ENCODE data around the gene GSTT4. TPM values are rescaled to one million over a fixed set of nuclear protein-coding genes. Genes with fewer than 3 reads are reported as not detected.
"Not testable (repeated sequence)": the region's sequence is repeated elsewhere in the genome, so short reads cannot be mapped to it uniquely, and the experiment has no call there.

Gene GSTT4
- total and polyA plus RNA-seq, 11 donors: not detected

DNA sequence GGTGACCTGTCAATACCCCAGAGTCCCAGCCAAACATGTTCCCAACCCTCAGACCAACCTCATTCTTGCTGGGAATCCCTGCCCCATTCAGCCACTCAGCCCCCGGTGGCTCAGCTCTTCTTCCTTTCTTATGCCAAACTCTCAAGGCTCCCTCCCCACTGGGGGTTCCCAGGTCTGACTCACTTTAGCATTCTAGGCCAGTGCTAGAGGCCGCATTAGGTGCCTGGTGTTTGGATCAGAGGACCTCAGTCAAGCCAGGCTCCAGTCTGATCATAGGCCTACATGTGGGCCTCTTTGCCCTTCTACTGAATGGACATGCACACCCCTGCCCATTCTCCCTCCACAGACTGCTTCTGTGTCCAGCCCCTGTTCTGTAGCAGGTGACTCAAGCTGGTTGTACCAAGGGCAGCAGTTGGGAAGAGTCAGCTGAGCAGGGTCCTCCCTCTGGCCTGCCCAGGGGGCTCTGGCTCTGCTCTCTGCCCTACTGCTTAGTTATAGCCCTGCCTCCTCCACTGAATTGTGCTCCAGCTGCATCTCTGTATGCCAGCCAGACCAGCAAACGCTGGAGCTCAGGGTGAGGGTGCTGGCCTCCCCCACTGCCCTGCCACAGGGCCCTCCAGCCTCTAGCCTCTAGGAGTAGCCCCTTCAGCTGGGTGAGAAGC is 15.5 kb downstream of the GSTT4 start:
- not testable (repeated sequence) for H3K27me3 ChIP-seq, H3K27ac ChIP-seq, ATAC-seq, DNase-seq, H3K4me3 ChIP-seq, H3K9me3 ChIP-seq, H3K4me1 ChIP-seq, H3K36me3 ChIP-seq
- 94 to 100% (median 94%) methylated on average over 1 to 2 of the region's 3 CpGs for WGBS, 4 donors
- intact Hi-C loops (cut with DNase I): loop anchor here in 2 of 10 donors (5.0 kb wide), 1 partner anchor 258 kb away; the partner anchor contains the start of gene GGT5 (in 2 of the 2)

DNA sequence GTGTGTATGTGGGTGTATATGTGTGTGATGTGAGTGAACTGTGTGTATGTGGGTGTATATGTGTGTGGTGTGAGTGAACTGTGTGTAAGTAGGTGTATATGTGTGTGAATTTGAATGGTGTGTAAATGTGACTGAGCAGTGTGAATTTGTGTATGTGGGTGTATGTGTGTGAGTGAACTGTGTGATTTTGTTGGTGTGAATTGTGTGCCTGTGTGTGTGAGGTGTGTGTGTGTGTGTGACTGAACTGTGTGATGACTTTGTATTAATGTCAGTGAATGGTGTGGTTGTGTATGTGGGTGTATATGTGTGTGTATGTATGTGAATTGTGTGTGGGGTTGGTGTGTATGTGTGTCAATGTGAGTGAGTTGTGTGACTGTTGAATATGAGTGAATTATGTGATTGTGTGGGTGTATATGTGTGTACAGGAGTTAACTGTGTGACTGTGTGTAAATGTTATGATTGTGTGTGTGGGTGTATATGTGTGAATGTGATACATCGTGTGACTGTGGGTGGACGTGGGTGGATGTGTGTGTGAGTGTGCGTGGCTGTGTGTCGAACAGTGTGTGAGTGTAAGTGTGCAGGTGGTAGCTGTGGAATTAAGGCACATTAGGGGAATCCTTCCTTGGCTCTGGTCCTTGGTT is 18.6 kb downstream of the GSTT4 start:
- intact Hi-C loops (cut with DNase I): loop anchor here in 2 of 10 donors (5.0 kb wide), 1 partner anchor 261 kb away; the partner anchor contains the start of gene GGT5 (in 2 of the 2)
- not testable (repeated sequence) for H3K4me3 ChIP-seq, H3K4me1 ChIP-seq, H3K27ac ChIP-seq, DNase-seq, H3K36me3 ChIP-seq, H3K27me3 ChIP-seq, H3K9me3 ChIP-seq, ATAC-seq
- 80 to 97% (median 83%) methylated on average over 4 of the region's 4 CpGs; no CpG with 5 or more reads in 1 of the 4 donors for WGBS, 4 donors

DNA sequence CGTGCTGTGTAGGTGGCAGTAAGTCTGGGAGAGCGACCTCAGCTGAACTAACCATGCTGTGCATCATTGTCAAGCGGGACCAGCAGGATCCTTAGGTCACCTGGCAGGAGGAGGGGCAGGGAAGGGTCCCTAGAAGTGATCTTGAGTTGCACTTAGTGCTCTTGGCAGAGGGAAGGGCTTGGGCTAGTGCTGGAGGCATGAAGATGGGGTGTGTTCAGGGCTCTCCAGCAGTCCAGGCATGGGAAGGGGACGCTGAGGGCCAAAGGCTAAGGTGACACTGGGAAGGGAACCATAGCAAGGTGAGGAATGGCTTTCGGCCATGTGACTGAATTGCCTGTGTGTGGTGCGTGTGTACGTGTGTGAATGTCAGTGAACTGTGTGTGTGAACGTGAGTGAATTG is 19.2 kb downstream of the GSTT4 start:
- H3K4me3 ChIP-seq, DNase-seq, H3K36me3 ChIP-seq, H3K9me3 ChIP-seq, H3K27ac ChIP-seq, H3K4me1 ChIP-seq, H3K27me3 ChIP-seq, ATAC-seq: not testable (repeated sequence)
- 85 to 94% (median 88%) methylated on average over 8 of the region's 8 CpGs; no CpG with 5 or more reads in 1 of the 4 donors for WGBS, 4 donors
- intact Hi-C loops (cut with DNase I): loop anchor here in 2 of 10 donors (5.0 kb wide), 1 partner anchor 261 kb away; the partner anchor contains the start of gene GGT5 (in 2 of the 2)

DNA sequence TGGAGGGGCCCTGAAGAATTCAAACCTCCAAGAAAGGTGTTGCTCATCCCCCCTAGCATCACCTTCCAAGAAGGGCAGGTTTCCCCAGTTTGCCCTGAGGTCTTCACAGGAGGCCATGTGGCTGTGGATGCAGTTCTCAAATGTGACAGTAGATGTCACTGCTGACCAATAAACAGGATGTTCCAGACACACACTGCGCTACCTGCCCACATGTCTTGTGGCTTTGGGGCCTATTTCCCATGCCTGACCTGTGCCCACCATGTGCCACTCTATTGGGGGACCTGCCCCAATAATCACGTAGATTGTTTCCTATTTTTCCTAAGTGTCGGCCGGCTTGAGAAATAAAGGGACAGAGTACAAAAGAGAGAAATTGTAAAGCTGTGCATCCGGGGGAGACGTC is 20.8 kb downstream of the GSTT4 start:
- no peaks in the 10 kb centered on the region for H3K4me1 ChIP-seq
- 41 to 46% (median 42%) methylated on average over 6 of the region's 6 CpGs; no CpG with 5 or more reads in 1 of the 4 donors for WGBS, 4 donors
- intact Hi-C loops (cut with DNase I): no loop called here
- no peaks in the 10 kb centered on the region for H3K9me3 ChIP-seq
- TF ChIP-seq, protein P1, sequence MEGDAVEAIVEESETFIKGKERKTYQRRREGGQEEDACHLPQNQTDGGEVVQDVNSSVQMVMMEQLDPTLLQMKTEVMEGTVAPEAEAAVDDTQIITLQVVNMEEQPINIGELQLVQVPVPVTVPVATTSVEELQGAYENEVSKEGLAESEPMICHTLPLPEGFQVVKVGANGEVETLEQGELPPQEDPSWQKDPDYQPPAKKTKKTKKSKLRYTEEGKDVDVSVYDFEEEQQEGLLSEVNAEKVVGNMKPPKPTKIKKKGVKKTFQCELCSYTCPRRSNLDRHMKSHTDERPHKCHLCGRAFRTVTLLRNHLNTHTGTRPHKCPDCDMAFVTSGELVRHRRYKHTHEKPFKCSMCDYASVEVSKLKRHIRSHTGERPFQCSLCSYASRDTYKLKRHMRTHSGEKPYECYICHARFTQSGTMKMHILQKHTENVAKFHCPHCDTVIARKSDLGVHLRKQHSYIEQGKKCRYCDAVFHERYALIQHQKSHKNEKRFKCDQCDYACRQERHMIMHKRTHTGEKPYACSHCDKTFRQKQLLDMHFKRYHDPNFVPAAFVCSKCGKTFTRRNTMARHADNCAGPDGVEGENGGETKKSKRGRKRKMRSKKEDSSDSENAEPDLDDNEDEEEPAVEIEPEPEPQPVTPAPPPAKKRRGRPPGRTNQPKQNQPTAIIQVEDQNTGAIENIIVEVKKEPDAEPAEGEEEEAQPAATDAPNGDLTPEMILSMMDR (IDR thresholded peaks at IDR 0.05): peak in 8 of 12 donors; percentile 41 to 77 (median 55)
- TF ChIP-seq POLR2A (IDR thresholded peaks at IDR 0.05): no peak
- H3K27ac ChIP-seq: no peak overlapping the region
- H3K36me3 ChIP-seq: no peaks in the 10 kb centered on the region
- no peak overlapping the region for H3K4me3 ChIP-seq
- ATAC-seq (peak in 2 of 4 donors; percentile 62 to 68), DNase-seq (peak in 1 of 5 donors; percentile 56)
- H3K27me3 ChIP-seq: no peaks in the 10 kb centered on the region

DNA sequence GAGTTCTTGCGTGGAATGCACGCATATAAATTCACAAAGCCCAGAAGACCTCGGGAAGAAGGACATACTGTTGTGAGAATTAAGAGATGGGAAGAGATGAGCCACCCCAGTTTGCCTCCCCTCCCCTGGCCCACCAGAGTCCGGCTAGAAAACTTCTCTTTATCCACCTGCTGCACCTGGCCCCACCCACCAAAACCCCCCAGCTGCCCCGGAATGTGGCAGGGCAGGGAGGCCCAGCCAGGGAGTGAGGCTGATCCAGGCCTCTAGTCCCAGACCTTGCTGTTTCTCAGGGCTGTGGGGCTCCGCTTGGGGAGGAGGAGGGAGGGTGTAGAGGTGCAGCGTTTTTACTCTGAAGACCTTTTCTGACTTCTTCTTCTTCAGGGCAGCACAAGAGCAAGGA is 24.7 kb downstream of the GSTT4 start:
- H3K27ac ChIP-seq; H3K4me1 ChIP-seq; H3K27me3 ChIP-seq; H3K9me3 ChIP-seq; H3K36me3 ChIP-seq; intact Hi-C loops (cut with DNase I); ATAC-seq: not testable (repeated sequence)
- DNase-seq: peak in 1 of 5 donors; percentile 20
- H3K4me3 ChIP-seq: peak overlapping the region in 1 of 12 donors; percentile 40
- 40 to 64% (median 50%) methylated on average over 2 to 6 of the region's 7 CpGs for WGBS, 4 donors

DNA sequence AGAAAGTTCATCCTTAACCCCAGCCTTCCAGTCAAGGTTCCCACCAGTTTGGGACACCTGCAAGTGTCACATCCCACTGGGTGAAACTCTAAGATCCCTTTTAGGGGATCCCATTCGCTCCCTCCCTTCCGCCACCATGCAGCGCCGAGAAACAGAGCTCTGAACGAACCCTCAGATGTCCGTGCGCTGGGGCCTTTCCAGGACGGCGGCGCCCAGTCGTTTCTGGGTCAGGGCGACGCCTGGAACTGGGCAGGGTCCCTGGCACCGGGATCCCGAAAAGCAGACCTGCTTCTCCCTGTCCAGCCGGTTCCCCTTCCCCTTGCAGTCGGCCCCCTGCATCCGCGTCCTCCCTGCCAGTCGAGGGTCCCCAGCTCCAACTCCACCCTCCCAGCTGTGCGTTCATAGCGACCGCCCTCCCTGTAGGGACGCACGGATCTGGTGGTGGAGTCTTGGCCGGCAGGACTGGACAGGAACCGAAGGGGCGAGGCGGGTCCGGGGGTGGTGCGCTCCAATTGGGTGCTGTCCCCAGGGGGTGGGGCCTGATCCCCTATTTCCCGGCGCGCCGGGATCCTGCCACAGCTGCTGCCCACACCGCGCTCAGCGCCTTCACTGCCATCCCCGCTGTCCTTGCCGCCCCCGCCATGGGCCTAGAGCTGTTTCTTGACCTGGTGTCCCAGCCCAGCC is 25.6 kb downstream of the GSTT4 start, which contains the start of gene GSTT2:
TSS of gene GSTT2 (plus strand) at position 578 of the 684 bp plus-strand sequence.
- ATAC-seq: peak; percentile 86 to 95 (median 90)
- H3K4me1 ChIP-seq; H3K27ac ChIP-seq; DNase-seq; H3K27me3 ChIP-seq; H3K9me3 ChIP-seq; intact Hi-C loops (cut with DNase I); H3K36me3 ChIP-seq: not testable (repeated sequence)
- H3K4me3 ChIP-seq: peak within 1 kb of the TSS in 1 of 12 donors; percentile 40
- WGBS, 4 donors: no CpG with 5 or more reads among the region's 41 CpGs

DNA sequence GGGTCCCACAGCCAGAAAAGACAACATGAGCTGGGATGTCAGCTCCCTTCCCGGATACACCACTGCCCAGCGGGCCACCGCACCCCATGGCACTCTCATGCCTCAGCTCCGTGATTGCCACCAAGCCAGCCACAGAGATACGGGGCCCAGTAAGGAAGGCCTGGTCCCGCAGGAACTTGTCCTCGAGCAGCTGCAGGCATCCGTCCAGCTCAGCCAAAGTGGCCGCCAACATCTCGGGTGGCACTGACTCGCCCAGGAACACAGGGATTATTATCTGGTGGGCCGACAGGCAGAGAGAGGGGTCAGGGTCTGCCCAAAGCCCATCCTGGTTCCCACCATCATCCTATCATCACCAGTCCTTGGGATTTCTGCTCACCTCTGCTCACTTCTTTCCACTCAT is 27.9 kb downstream of the GSTT4 start:
- H3K27me3 ChIP-seq; H3K36me3 ChIP-seq; H3K4me1 ChIP-seq; H3K4me3 ChIP-seq; H3K9me3 ChIP-seq; H3K27ac ChIP-seq; intact Hi-C loops (cut with DNase I); ATAC-seq; DNase-seq: not testable (repeated sequence)
- WGBS, 4 donors: 79 to 81% methylated on average over 7 of the region's 12 CpGs; no CpG with 5 or more reads in 2 of the 4 donors

DNA sequence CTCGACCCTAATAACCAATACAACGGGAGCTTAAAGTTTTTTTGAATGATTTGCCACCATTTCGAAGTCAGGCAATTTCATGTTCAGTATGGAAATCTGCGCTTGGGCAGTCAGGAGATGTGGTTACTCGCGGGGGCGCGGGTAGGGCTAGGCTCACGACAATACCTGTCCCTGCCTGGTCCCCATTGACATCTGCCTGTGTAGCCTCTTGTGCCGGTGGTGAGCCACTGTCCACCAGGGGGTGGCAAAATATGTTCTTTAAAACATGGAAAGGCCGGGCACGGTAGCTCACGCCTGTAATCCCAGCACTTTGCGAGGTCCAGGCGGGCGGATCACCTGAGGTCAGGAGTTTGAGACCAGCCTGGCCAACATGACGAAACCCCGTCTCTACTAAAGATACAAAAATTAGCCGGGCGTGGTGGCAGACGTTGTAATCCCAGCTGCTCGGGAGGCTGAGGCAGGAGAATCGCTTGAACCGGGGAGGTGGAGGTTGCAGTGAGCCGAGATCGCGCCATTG is 30.4 kb downstream of the GSTT4 start:
- WGBS, 4 donors: 24 to 27% (median 25%) methylated on average over 7 to 10 of the region's 27 CpGs; no CpG with 5 or more reads in 1 of the 4 donors
- not testable (repeated sequence) for DNase-seq, H3K27ac ChIP-seq, H3K9me3 ChIP-seq, H3K27me3 ChIP-seq
- Histone ChIP-seq H3K4me3 (peak overlapping the region in 1 of 12 donors; percentile 28), H3K36me3 (peaks cover 0 to 21% (median 19%) of the 10 kb centered on the region in 9 donors), H3K4me1 (peaks cover 0 to 13% (median 0%) of the 10 kb centered on the region in 12 donors)
- intact Hi-C loops (cut with DNase I): loop anchor here in 3 of 10 donors (5.0 kb wide), 2 partner anchors 43 to 48 kb away; no protein-coding TSS in a partner anchor
- ATAC-seq: peak; percentile 8 to 53 (median 38)

DNA sequence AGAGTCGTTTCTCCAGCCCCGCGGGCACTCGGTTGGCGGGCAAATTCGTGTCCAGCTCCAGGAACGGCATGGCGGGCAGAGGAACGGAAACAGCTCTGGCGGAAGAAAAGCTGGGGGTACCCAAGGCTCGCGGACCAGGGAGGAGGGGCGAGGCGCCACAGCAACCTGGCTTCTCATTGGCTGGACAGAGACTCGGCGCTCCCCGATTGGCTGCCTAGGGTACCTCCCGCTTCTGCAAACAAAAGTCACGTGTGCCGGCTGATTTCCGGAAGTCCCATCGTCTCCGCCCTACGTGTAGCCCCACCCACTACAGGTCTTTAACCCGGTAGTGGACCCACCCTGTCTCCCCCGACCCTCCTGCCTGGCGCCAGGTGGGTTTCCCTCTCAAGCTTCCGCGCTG is 30.9 kb downstream of the GSTT4 start, which contains the start of gene DDT:
TSS of gene DDT (minus strand) at position 97 of the 400 bp plus-strand sequence. CDS start at position 70, 27 bp downstream.
- intact Hi-C loops (cut with DNase I): loop anchor here in 3 of 10 donors (5.0 kb wide), 2 partner anchors 42 to 47 kb away; no protein-coding TSS in a partner anchor
- Histone ChIP-seq H3K4me3 (peak within 1 kb of the TSS in 1 of 12 donors; percentile 28), H3K36me3 (peaks cover 0 to 26% (median 23%) of the 10 kb centered on the region in 9 donors), H3K4me1 (peaks cover 0 to 18% (median 1%) of the 10 kb centered on the region in 12 donors)
- WGBS, 4 donors: no CpG with 5 or more reads among the region's 29 CpGs
- ATAC-seq: peak; percentile 92 to 98 (median 96)
- H3K27ac ChIP-seq, H3K27me3 ChIP-seq, H3K9me3 ChIP-seq, DNase-seq: not testable (repeated sequence)
